NOMO-1 (cell line): Measurements from ENCODE around the gene ZMIZ1.

ENCODE experiments used
- DNase-seq, 2 experiments: peaks; one replicate each; lab custom pipeline; 2025; ENCODE audit not compliant: unreplicated experiment in 2 of 2; lab: John Stamatoyannopoulos, UW

The ZMIZ1 gene

DNA sequence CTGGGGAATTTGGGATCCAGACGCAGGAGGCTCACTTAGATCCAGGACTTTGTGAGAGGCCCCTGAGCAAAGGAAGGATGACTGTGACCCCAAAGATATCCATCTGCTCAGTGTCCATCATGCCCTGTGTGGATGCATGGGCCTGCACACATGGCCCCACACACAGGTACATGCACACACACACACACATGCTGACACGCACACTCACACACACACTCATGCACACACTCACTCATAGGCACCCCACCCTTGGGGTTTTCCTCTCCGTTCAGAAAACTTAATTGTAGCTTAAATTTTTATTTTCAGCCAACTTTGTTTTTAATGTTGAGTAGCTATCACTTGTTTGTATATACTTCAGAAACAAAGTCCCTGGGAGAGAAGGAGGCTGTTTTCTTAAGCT lies 184.9 kb downstream of the ZMIZ1 start:
- DNase-seq = no peak

DNA sequence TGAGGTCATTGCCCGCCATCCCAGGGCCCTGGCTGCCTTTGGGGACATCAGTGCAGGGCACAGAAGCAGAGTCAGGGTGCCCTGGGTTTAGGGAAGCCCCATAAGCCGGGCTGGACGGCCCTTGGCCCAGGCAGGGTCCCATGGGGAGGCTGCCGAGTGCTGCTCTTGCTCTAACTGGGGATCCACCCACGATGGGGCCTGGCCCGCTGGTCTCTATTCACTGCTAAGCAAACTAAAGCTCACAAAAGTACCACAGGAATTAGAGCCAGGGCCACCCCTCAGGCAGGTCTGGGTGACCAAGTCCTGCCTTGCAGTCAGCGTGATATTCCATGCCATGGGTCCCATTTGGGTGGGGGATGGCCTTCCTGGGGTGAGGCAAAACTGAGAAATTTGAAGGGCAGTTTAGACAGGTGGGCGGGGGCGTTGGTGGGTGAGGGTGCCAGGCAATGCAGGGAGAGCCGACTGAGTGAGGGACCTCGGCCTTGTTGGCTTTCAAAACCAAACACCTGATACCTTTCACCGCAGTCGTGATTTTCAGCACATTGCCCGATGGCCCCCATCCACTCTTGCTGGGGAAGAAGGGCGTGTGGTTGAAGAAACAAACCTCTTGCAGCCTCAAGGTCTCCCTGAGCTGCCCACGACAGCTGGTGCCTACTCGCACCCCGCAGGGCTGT lies 185.7 kb downstream of the ZMIZ1 start:
- DNase-seq = no peak

DNA sequence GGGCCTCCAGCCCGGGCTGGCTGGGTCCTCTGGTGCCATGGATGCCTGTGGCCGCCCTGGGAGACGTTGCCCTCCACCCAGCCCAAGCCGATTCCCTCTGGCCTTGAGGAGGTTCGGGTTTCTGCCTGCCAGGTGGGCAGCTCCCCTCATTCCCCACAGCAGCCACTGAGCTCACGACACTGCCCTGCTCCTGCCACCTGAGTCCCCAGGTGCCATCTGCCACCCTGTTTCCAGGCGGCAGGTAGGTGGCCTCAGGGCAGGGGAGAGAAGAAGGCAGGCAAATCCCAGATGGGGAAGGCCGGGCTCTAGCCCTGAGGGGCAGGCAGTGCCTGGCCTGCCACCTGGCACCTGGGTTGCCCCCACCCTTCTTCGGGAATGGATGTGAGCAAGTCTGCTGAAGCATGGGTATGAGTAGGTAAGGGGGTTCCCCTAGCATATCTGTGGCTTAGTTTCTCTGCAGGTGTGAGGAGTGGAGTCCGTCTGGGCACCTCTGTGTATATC lies 186.3 kb downstream of the ZMIZ1 start:
- DNase-seq = no peak

DNA sequence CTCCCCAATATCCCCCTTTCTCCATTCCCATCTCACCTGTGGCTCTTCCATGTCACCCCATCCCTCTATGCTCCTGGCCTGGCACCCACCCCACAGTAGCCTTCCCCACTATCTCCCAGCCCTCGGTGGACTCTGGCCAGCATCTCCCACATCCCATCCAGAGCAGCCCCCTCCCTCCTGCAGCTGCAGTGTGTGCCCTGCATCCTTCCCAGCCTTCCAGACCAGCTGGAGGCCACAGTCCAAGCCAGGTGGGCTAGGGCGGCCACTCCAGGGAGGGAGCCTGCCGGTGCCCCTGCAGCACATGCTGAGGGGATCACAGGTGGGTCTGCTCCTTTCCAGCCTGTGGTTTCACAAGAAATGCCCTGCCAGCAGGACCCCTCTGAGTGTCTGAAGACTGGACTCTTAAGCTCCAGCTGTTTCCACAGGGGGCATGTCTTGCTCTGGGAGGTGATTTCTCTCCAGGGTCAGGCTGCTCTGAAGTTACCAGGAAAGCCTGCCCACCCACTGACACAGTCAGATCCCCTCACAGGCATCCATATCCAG lies 187.6 kb downstream of the ZMIZ1 start:
- DNase-seq = no peak

DNA sequence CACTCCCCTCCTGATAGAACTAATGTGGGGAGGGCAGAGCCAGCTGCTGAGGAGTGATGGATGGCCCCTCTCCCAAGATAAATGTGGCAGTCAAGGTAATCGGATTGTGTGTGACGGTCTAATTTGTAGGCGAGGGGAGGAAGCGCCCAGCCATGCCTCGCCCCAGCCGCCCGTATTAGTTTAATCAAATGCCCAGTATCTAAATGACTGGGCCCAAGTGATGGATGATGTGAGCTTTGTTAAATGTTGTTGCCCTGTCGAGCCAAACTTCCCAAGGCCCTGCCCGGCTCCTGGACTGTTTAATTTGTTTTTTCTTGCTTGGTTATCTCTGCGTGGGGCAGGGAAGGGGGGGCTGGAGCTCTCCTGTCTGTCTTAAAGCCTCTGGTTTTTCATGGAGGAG lies 190.1 kb downstream of the ZMIZ1 start:
- no peak for DNase-seq

DNA sequence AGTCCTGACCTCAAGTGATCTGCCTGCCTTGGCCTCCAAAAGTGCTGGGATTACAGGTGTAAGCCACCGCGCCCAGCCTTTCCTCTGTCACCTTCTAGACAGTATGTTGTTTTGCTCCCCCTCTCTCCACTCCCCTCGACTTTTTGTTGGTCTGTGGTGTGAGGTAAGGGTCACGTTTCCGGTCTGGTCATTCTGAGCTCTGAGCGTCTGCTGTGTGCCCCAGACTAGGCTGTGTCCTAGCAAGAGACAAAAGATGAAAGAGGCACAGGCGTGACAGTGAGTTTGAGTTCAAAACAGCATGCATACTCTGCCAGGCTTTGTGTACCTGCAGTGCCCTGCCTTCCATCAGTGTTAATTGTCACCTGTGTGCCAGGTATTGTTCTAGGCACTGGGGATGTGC lies 191.1 kb downstream of the ZMIZ1 start:
- no peak for DNase-seq

DNA sequence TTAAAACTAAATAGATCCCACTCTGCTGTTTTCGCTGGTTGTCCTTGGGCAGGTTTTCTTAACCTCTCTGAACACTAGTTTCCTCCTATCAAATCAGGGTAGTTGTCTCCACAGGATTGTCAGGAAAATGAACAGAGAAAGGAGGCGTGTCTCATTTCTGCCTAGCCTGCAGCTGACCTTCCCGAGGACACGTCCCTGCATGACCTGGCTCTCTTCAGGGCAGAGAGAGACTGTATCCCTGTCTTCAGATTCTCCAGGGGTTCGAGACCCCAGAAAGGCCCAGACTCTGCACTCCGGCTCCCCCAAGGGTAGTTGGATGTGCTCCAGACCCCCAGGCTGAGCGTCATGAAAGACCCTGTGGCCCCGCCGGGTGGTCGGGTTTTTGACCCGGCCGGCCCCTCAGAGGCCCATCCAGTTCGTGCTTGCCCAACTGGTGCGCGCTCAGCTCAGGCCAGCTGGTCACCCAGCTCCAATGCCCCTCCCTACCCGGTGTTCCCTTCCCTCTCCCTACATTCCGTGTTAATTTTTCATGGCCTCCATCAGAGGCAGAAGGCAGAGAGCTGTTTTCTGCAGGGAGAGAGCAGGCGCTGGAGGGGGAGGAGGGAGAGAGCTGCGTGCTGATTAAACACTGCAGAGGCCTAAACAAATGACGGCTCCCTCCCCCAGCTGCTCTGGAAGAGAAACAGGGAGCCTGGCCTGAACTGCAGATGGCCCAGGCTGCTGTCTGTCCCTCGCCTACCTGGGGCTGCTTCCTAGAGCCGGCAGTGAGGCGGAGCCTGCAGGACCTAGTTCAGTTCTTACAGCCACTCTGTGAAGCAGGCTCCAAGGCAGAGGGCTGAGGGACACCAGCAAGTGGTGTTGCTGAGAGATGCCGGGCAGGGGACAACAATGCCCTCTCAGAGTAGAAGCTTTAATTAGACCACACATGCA lies 192.3 kb downstream of the ZMIZ1 start:
- no peak for DNase-seq

DNA sequence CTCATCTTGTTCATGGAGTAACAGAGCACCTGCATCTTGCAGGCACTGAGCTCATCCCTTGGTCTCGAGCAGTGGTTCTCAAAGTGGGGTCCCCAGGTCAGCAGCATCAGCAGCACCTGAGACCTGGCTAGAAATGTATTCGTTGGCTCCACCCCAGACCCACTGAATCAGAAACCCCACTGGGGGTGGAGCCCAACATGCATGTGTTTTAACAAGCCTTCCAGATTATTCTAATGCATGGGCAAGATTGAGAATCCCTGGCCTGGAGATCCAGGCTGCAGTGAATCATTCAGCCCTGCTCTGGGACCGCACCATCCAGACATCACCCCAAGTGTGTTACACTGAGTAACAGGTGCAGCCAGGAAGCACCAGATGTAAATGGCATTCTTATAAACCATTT lies 193.4 kb downstream of the ZMIZ1 start:
- DNase-seq = no peak

DNA sequence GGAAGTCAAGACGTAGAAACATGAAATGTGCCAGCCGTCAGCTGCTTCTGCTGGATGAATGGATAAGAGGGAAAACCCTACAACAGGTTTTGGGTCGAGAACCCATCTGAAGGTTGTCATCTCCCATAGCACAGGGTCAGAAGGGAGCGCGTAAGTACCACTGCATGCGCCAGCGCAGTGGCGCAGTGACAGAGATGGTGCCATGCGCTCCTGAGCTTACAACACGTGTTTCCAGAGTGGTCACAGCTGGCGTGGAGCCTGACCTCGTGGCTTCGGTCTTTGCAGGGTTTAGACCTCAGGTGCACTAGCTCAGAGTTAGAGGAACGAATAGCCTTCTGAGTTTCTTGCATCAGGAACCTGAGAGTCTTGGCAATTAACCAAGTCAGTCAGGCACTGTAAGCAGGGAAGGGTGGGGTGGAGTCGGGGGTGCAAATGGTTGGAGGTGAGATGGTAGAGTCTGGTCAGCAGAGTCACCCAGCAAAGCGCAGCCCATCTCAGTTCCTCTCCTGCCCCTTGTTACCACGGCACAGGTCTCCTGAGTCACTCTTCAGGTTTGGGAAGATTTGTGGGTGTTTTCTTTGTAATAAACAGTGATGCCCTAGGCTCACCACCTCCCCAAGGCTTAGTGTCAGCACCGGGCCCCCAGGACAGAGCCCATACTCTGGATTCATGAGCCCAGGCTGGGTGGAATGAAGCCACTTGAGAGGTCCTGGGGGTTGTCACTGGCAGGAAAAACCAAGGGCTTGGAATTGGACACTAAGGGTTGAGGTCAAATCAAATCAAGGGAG lies 194.4 kb downstream of the ZMIZ1 start:
- DNase-seq = no peak

DNA sequence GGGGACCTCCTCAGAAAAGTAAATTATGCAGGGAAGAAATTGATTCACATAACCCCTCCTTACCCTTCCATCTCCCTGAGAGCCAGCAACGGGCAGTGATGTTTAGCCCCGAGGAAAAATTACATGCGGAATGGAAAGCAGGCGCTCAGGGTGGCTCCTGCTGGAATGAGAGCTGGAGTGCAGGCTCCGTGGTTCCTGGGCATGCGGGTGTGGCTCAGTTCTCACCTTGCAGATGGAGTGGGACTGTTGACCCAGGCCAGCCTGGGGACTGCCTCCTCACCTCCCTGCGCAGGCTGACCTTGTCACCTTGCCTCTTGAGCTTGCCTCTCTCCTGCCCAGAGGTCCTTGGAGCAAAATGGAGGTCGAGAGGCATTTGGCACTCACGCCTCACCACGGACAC lies 195.2 kb downstream of the ZMIZ1 start:
- no peak for DNase-seq

DNA sequence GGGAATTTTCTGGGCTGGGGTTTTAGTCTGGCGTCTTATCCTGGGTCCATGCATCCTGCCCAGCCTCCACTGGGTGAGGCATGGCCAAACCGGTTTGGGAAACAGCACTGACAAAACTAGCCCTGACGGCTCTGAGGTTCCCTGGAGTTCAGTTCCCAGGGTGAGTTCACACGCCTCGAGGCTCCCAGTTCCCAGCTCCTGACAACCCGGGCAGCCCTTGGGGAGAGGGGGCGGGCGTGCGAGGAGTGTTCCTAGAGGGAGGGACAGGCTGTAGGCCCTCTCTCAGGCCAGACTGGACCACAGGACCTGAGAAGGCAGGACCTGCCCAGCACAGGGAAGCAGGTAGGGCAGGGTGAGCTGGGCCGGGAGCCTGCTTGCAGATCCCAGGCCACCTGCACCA lies 196.2 kb downstream of the ZMIZ1 start:
- no peak for DNase-seq

DNA sequence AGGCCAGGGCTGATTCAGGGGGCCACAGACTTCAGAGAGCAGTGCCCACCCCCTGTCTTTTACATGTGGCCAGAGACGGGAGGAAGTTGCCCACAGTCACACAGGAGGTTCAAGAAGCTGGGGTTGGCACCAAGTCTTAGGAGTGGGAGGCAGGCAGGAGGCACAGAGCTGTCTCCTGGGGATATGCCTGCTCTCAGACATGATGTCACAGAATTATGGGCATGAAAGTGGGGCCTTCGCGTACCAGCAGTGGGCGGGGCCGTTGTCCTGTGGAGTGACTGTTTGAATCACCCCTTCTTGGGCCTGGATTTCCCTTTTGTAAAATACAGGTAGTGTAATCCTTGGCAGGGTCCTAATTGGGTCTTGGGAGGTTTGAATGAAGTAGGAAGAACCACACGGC lies 197.3 kb downstream of the ZMIZ1 start:
- DNase-seq = peak in 1 of 2 experiments; percentile 53

DNA sequence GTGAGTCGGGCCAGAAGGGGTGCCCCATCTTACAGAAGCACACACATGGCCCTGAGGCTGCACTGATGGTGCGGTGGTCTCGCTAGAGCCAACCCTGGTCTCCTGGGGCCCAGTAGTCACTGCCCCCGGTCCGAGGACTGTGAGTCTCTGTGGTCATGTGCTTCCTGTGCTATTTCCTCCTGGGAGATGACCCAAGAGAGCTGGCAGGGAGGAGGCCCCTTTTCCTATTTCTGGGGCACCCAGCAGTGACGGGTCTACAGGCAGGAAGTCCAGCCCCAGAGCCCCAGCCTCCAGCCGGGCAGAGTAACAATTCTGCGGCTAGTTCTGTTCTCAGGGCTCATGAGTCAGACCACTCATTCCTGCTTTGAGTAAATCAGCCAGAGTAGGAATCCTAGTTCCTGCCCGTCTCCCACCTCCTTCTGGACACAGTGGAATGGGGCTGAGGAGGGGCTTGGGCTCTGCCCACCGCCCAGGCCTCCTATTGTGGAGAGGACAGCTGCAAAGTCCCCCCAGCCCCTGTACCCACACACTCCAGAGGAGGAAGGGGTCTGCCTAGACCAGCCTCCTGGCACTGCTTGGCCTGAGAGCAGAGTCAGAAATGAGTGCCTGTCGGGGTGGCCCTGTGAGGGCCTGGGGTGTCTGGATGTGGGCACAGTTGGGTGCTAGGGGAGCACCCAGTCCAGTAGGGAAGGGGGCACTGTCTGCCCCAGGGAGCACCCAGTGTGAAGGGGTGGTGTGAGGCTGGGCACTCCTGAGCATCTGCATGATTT lies 198.0 kb downstream of the ZMIZ1 start:
- peak; percentile 74 to 82 for DNase-seq

DNA sequence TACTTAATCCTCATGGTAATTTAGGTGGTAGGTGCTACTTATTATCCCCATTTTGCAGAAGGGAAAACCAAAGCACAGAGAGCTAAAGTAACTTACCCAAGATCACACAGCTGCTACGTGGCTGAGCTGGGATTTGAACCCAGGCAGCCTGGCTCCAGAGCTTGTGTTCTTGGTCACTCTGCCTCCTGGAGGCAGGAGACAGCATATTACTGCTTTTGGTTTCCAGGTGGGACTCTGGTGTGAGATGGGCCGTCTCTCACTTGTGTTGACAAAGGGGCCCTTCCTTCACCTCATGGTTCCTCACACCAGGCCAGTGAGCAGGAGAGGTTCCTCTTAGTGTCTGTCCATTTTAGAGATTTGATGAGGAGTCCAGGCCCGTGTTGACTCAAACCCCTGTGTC lies 198.7 kb downstream of the ZMIZ1 start:
- DNase-seq = no peak

DNA sequence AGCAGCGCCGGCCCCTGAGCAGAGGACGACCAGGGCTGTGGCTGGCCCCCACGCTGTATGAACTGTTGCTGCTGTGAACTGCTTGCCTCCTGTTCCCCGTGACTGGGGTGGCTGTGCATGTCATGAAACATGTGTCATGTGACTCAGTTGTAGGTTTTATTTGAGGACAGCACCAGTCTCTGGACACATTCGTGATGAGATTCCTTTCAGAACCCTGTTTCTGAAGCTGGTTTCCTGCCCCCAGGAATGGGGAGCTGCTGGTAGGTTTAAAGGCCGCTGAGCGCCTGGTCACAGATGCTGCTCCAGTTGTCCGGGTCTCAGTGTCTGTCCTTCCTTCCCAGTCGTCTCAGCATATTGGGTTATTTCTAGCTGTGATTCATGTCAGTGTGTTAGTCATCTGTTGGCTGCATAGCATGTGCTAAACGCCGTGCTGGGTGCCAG lies 199.4 kb downstream of the ZMIZ1 start:
- no peak for DNase-seq

DNA sequence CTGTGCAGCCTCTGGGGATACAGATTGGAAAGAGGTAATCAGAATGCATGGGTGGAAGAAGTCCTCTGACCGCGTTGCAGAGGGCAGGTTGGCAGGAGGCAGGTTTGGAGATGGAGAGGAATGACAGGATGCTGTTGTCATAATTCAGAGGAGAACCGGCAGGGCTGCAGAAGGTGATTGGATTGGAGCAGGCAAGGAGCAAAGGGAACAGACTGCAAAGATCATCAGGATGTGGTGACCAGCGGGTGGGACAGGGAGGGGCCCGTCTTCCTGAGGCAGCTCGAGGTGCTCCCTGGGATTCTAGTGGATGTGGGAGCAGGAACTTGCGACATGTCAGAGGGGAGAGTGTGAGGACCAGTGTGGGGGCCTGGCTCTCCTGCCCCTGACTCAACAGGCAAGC lies 200.0 kb downstream of the ZMIZ1 start:
- no peak for DNase-seq

DNA sequence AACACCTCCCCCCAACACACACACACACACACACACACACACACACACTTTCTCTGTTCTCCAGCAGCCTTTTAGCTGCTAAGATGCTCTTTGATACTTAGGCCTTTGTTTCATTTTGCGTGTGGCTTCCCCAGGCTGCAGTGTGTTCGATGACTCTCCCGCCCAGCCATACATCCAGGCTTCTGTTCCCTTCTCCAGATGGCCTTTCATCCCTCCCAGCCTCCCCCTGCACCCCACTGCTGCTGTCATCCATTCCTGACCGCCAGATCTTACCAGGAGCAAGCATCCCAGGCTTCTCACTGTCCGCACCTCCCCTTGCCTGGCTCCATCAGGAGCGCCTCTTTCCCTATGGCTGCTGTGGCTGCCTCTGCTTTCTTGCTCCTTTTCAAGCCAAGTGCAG lies 200.7 kb downstream of the ZMIZ1 start:
- no peak for DNase-seq

DNA sequence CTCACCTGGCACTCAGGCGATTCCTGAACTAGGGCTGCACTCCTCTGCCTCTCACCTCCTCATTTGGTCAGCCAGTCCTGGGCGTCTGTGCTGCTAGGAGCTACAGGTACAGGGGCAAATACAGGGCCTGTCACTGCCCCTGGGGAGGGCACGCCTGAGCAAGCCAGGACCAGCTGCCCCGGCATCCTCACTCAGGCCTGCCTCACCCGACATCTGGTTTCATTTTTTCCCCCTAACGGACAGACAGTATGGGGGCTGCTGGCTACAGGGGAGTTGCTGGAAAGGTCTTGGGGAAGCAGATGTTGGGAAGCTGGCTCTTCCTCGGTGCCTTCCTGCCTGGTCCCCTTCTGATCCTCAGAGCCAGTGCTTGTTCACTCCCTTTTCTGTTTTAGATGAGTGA lies 201.2 kb downstream of the ZMIZ1 start:
- no peak for DNase-seq

DNA sequence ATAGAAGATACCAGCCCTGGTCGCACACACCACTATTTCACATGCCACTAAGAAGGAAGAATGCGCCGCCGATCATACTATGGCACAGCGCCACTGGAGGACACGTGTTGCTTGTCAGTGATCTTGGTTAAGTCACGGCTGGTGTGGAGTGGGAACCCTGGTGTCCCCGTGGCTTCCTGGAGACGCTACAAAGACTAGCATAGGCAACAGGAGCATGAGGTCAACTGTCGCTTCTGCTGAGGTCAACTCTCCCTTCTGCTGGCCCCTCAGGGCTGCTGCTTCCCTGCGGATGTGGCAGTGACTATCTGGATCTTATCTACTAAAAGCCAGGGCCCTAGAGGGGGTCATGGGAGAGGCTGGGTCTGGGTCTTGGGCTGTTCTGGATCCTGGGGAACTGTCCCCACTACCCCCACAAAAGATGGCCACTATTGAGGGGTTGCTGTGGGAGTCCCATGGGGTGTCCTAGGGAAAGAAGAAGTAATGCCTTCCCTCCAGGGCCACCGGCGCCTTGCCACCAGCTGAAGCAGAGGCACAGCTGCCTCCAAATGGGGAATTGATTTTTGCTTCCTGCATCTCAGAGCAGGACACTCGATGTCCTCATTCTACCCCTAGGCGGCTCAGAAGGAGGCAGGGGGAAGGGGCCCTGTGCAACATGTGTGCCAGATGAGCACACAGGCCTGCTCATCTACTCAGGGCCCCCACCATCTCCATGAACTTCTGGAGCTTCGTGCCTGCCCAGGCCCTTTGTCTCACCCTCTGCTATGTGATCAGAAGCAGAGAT lies 201.9 kb downstream of the ZMIZ1 start:
- DNase-seq = peak; percentile 76 to 83
